OCI-LY1 (cell line): Measurements from ENCODE around the gene SLC39A8.
"Not testable (repeated sequence)": the region's sequence is repeated elsewhere in the genome, so short reads cannot be mapped to it uniquely, and the experiment has no call there.

Experiments
- CTCF ChIP-seq: fragments of 200-600 bp; sonication (generic), shearing (Covaris generic); IDR thresholded peaks from 2 replicates; pipeline ENCODE4 v1.5.1; 2017; ENCODE audit warnings: mild to moderate bottlenecking, antibody characterized with exemption, low read length, moderate library complexity, mixed read lengths
- EZH2 ChIP-seq: fragments of 200-600 bp; sonication (generic), shearing (Covaris generic); IDR thresholded peaks from 2 replicates; pipeline ENCODE4 v1.8.0; 2017; ENCODE audit warnings: borderline replicate concordance, mixed run types, mild to moderate bottlenecking, antibody characterized with exemption, low read length, moderate library complexity, mixed read lengths

- not testable (repeated sequence) for TF ChIP-seq CTCF, EZH2
These were observed 102.0 kb downstream of the SLC39A8 start for GRCh38 chr4:102243296-102243695.
